ENCODE data around the gene RPL5.

- TF ChIP-seq CTCF (conservative IDR thresholded peaks at IDR 0.05 in 1 of 2, IDR thresholded peaks at IDR 0.05 in 1 of 2; ENCODE audit: low read depth in 1 of 2, low read length in 2 of 2), result no peak
- no peak for TF ChIP-seq EZH2 (IDR thresholded peaks at IDR 0.05; ENCODE audit: low read length, missing control alignments)
These were observed 15.1 kb upstream of the RPL5 start for GRCh38 chr1:92816732-92817131.

Data from fibroblast of lung (primary cell).